AG04449 (cell line): Measurements from ENCODE around the gene GRM4.

Experiments used
- CTCF ChIA-PET: fragments of 350-600 bp; formaldehyde crosslinking; extraction: SDS; loops from one replicate; lab custom pipeline; 2021; ENCODE audit warnings: antibody characterized with exemption; lab: Yijun Ruan, JAX
- POLR2A ChIA-PET: fragments of 400-600, 350-600 bp; formaldehyde crosslinking; extraction: SDS; loops from one replicate; lab custom pipeline; 2020; ENCODE audit warnings: antibody characterized with exemption, inconsistent platforms; lab: Yijun Ruan, JAX
- DNase-seq: peaks from one replicate; pipeline ENCODE4 v3.0.0-alpha.2; 2010; ENCODE audit warnings: low read depth, low spot score
- H3K4me3 ChIP-seq: 2 replicates; pipeline ENCODE4 v1.5.1; 2011; ENCODE audit warnings: low read depth, mild to moderate bottlenecking, control low read depth, low read length
- CTCF ChIP-seq: IDR thresholded peaks from one replicate; pipeline ENCODE4 v1.5.1; 2011; ENCODE audit warnings: mild to moderate bottlenecking, moderate library complexity, low read length, control low read depth, inconsistent platforms; ENCODE audit not compliant: insufficient read depth; ENCODE audit errors: missing control alignments

Gene GRM4

GRCh38 chr6:34035704-34036356 is 110.1 kb downstream of the GRM4 start:
- no peak for TF ChIP-seq CTCF
- POLR2A ChIA-PET: no interaction called here
- CTCF ChIA-PET: interaction anchor here (1.9 to 2.1 kb wide), 2 partner anchors 9 to 11 kb away, joined by 5 to 13 read pairs; no protein-coding TSS in a partner anchor
- no peak for DNase-seq
- no peak overlapping the region for H3K4me3 ChIP-seq

- H3K4me3 ChIP-seq: no peak overlapping the region
- ChIA-PET CTCF (no interaction called here), POLR2A (no interaction called here)
- TF ChIP-seq CTCF: no peak
- no peak for DNase-seq
Observed at GRCh38 chr6:34035161-34035560, 110.7 kb downstream of the GRM4 start.

GRCh38 chr6:34032856-34033255 is 113.0 kb downstream of the GRM4 start:
- no peak for DNase-seq
- H3K4me3 ChIP-seq: no peak overlapping the region
- CTCF ChIA-PET: interaction anchor here (0.9 to 1.4 kb wide), 4 partner anchors 7 to 289 kb away, joined by 3 to 6 read pairs (median 3); no protein-coding TSS in a partner anchor
- POLR2A ChIA-PET: no interaction called here
- no peak for TF ChIP-seq CTCF

- CTCF ChIA-PET: interaction anchor here (1.0 to 1.2 kb wide), 2 partner anchors 289 to 329 kb away, joined by 3 read pairs; no protein-coding TSS in a partner anchor
- TF ChIP-seq CTCF: no peak
- POLR2A ChIA-PET: no interaction called here
- H3K4me3 ChIP-seq: no peak overlapping the region
- no peak for DNase-seq
Observed at GRCh38 chr6:34031625-34032383, 114.1 kb downstream of the GRM4 start.

GRCh38 chr6:34030831-34031624 is 114.9 kb downstream of the GRM4 start:
- no peak overlapping the region for H3K4me3 ChIP-seq
- DNase-seq: no peak
- no peak for TF ChIP-seq CTCF
- ChIA-PET POLR2A (no interaction called here), CTCF (interaction anchor here (1.0 to 7.2 kb wide), 4 partner anchors 10 to 329 kb away, joined by 3 to 179 read pairs (median 3); no protein-coding TSS in a partner anchor)
